ENCODE measurements around the gene HPSE2.

- TF ChIP-seq EZH2 (IDR thresholded peaks at IDR 0.05; ENCODE audit: low read depth): no peak
- TF ChIP-seq, protein P1, sequence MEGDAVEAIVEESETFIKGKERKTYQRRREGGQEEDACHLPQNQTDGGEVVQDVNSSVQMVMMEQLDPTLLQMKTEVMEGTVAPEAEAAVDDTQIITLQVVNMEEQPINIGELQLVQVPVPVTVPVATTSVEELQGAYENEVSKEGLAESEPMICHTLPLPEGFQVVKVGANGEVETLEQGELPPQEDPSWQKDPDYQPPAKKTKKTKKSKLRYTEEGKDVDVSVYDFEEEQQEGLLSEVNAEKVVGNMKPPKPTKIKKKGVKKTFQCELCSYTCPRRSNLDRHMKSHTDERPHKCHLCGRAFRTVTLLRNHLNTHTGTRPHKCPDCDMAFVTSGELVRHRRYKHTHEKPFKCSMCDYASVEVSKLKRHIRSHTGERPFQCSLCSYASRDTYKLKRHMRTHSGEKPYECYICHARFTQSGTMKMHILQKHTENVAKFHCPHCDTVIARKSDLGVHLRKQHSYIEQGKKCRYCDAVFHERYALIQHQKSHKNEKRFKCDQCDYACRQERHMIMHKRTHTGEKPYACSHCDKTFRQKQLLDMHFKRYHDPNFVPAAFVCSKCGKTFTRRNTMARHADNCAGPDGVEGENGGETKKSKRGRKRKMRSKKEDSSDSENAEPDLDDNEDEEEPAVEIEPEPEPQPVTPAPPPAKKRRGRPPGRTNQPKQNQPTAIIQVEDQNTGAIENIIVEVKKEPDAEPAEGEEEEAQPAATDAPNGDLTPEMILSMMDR (conservative IDR thresholded peaks at IDR 0.05): no peak
These were observed 721.9 kb downstream of the HPSE2 start for GRCh38 chr10:98513704-98514103.

All from PC-9 (cell line).